Aorta (tissue), 5 donors: ENCODE results near the gene ELF2. TPM values are rescaled to one million over a fixed set of nuclear protein-coding genes. Genes with fewer than 3 reads are reported as not detected.

Source experiments
- ATAC-seq: fragments of 200-7000 bp; cut with Tn5 transposase; one replicate; pipeline ENCODE4 v1.9.1; 2022; ENCODE audit warnings: moderate library complexity; ENCODE audit not compliant: low FRiP score
- DNase-seq, 2 donors: peaks; one replicate each; pipeline ENCODE4 v3.0.0-alpha.2; 2020
- H3K27ac ChIP-seq, 2 donors: one replicate each; pipeline ENCODE4 v1.5.1; 2013; ENCODE audit warnings: low read length in 2 of 2, mild to moderate bottlenecking in 2 of 2, moderate library complexity in 2 of 2, control low read depth in 1 of 2, inconsistent platforms in 1 of 2, low read depth in 1 of 2
- H3K27me3 ChIP-seq, 2 donors: one replicate each; pipeline ENCODE4 v1.6.1; 2013; ENCODE audit warnings: control low read depth in 1 of 2, low read length in 1 of 2, mild to moderate bottlenecking in 1 of 2, moderate library complexity in 1 of 2; ENCODE audit not compliant: insufficient read depth in 2 of 2, control insufficient read depth in 1 of 2
- H3K36me3 ChIP-seq, 2 donors: one replicate each; pipeline ENCODE4 v1.6.1; 2013; ENCODE audit warnings: control low read depth in 1 of 2, low read length in 1 of 2, mild to moderate bottlenecking in 1 of 2; ENCODE audit not compliant: insufficient read depth in 2 of 2, control insufficient read depth in 1 of 2
- H3K4me1 ChIP-seq, 2 donors: one replicate each; pipeline ENCODE4 v1.6.1; 2013; ENCODE audit warnings: low read length in 2 of 2, control low read depth in 1 of 2, mild to moderate bottlenecking in 1 of 2, moderate library complexity in 1 of 2; ENCODE audit not compliant: insufficient read depth in 2 of 2, control insufficient read depth in 1 of 2
- H3K4me3 ChIP-seq, 2 donors: one replicate each; pipeline ENCODE4 v1.5.1; 2013; ENCODE audit warnings: low read length in 2 of 2, control low read depth in 1 of 2, mild to moderate bottlenecking in 1 of 2
- H3K9me3 ChIP-seq: one replicate; pipeline ENCODE4 v1.6.1; 2013; ENCODE audit warnings: mild to moderate bottlenecking, low read length; ENCODE audit not compliant: control insufficient read depth
- whole genome bisulfite sequencing, 2 donors: extraction: QIAGEN DNeasy Blood & Tissue Kit; methylation state at CpG; one replicate each; pipeline ENCODE4 v1.1.7; 2013; 5-methylcytosine and 5-hydroxymethylcytosine counted together
- intact Hi-C, 2 donors: fragments of 100-400 bp; cut with DNase I; formaldehyde crosslinking; loops; one replicate each; pipeline versions ENCODE4 v1.14.2 to v1.15.0; 2022
- polyA plus RNA-seq, 2 donors: library from polyadenylated mRNA; stranded (reverse); fragments of 200-250 nt; gene quantifications; one replicate each; pipeline ENCODE4 v1.2.3, GENCODE V29; 2013
- total RNA-seq, 2 donors: library from RNA; stranded (reverse); fragmentation: NEBNext Ultra II Directional; extraction: Animal tissue kit (Norgen Biotek cat#: 25700); gene quantifications; one replicate each; pipeline ENCODE4 v1.2.1, GENCODE V29; 2021
- donor health status: healthy with polysubstance abuse.
- donor health status: Bipolar disorder and iron deficiency.
- donor health status: DM: no; HTN: no; CAD: no.
- donor health status: DM: no; HTN: no; CAD: no.
- donor health status: DM: yes; HTN: yes; CAD: no.

ELF2 gene
- total and polyA plus RNA-seq, 4 donors = 12.3 to 102 (median 58.4) TPM

- 58 to 80% methylated on average over 3 of the region's 3 CpGs for WGBS, 2 donors
- Histone ChIP-seq H3K27me3 (peaks cover 0 to 1% of the 10 kb centered on the region in 2 donors), H3K36me3 (no peaks in the 10 kb centered on the region), H3K27ac (no peak overlapping the region), H3K9me3 (no peaks in the 10 kb centered on the region), H3K4me3 (no peak overlapping the region), H3K4me1 (no peaks in the 10 kb centered on the region)
- ATAC-seq (no peak), DNase-seq (no peak)
- intact Hi-C loops = no loop called here
Observed at GRCh38 chr4:139196462-139196861, 19.4 kb upstream of the ELF2 start.

- WGBS, 2 donors = 82 to 87% methylated on average over 2 of the region's 2 CpGs
- H3K9me3 ChIP-seq = no peaks in the 10 kb centered on the region
- DNase-seq = no peak
- H3K4me1 ChIP-seq = no peaks in the 10 kb centered on the region
- intact Hi-C loops = no loop called here
- no peak overlapping the region for H3K27ac ChIP-seq
- H3K36me3 ChIP-seq = no peaks in the 10 kb centered on the region
- no peak for ATAC-seq
- no peak overlapping the region for H3K4me3 ChIP-seq
- H3K27me3 ChIP-seq = peaks cover 0 to 1% of the 10 kb centered on the region in 2 donors
Observed at GRCh38 chr4:139191373-139191772, 14.4 kb upstream of the ELF2 start.

- WGBS, 2 donors = 93% methylated on average over 7 of the region's 7 CpGs
- no peak for DNase-seq
- Histone ChIP-seq H3K36me3 (no peaks in the 10 kb centered on the region), H3K27me3 (peaks cover 0 to 1% of the 10 kb centered on the region in 2 donors), H3K9me3 (no peaks in the 10 kb centered on the region), H3K27ac (no peak overlapping the region), H3K4me3 (no peak overlapping the region), H3K4me1 (no peaks in the 10 kb centered on the region)
- intact Hi-C loops = no loop called here
- no peak for ATAC-seq
Observed at GRCh38 chr4:139189972-139190371, 13.0 kb upstream of the ELF2 start.

- peaks cover 0 to 1% of the 10 kb centered on the region in 2 donors for H3K27me3 ChIP-seq
- H3K36me3 ChIP-seq = no peaks in the 10 kb centered on the region
- no peak overlapping the region for H3K4me3 ChIP-seq
- DNase-seq (no peak), ATAC-seq (no peak)
- no peaks in the 10 kb centered on the region for H3K4me1 ChIP-seq
- intact Hi-C loops = no loop called here
- H3K27ac ChIP-seq = no peak overlapping the region
- H3K9me3 ChIP-seq = no peaks in the 10 kb centered on the region
- WGBS, 2 donors = 95 to 100% methylated on average over 2 of the region's 2 CpGs
Observed at GRCh38 chr4:139189417-139189749, 12.4 kb upstream of the ELF2 start.

GRCh38 chr4:139188648-139189416 lies 11.8 kb upstream of the ELF2 start:
- WGBS, 2 donors = 87 to 93% methylated on average over 9 of the region's 9 CpGs
- Histone ChIP-seq H3K4me3 (no peak overlapping the region), H3K27ac (no peak overlapping the region), H3K4me1 (no peaks in the 10 kb centered on the region), H3K36me3 (no peaks in the 10 kb centered on the region), H3K9me3 (no peaks in the 10 kb centered on the region), H3K27me3 (peaks cover 0 to 1% of the 10 kb centered on the region in 2 donors)
- DNase-seq = no peak
- no peak for ATAC-seq
- intact Hi-C loops = no loop called here

- intact Hi-C loops = no loop called here
- H3K4me1 ChIP-seq = no peaks in the 10 kb centered on the region
Observed at GRCh38 chr4:139184129-139184528, 7.1 kb upstream of the ELF2 start.

GRCh38 chr4:139177869-139178619 lies 1.0 kb upstream of the ELF2 start:
- intact Hi-C loops = loop anchor here (2.0 to 5.0 kb wide), 4 partner anchors 46 to 123 kb away; partner anchors contain the start of gene NAA15 (in 1 of the 2)

More at GRCh38 chr4:139184129-139184528, 7.1 kb upstream of the ELF2 start:
- no peaks in the 10 kb centered on the region for H3K27me3 ChIP-seq
- no peaks in the 10 kb centered on the region for H3K36me3 ChIP-seq
- DNase-seq (no peak), ATAC-seq (no peak)
- H3K9me3 ChIP-seq = no peaks in the 10 kb centered on the region
- H3K27ac ChIP-seq = no peak overlapping the region
- no peak overlapping the region for H3K4me3 ChIP-seq

GRCh38 chr4:139176302-139177048 lies 543 bp downstream of the ELF2 start:
- intact Hi-C loops = loop anchor here (5.0 kb wide), 3 partner anchors 44 to 94 kb away; no protein-coding TSS in a partner anchor
- Histone ChIP-seq H3K4me3 (peak overlapping the region; percentile 89 to 94), H3K36me3 (no peaks in the 10 kb centered on the region), H3K27ac (peak overlapping the region; percentile 99 to 100), H3K4me1 (no peaks in the 10 kb centered on the region), H3K9me3 (no peaks in the 10 kb centered on the region), H3K27me3 (no peaks in the 10 kb centered on the region)
- WGBS, 2 donors = 1% methylated on average over 46 to 89 of the region's 89 CpGs
- peak; percentile 93 to 95 for DNase-seq
- ATAC-seq = peak; percentile 90

More at GRCh38 chr4:139177869-139178619, 1.0 kb upstream of the ELF2 start:
- WGBS, 2 donors = 0% methylated on average over 57 to 70 of the region's 70 CpGs
- Histone ChIP-seq H3K4me3 (peak overlapping the region; percentile 75 to 92), H3K9me3 (no peaks in the 10 kb centered on the region), H3K27me3 (no peaks in the 10 kb centered on the region), H3K4me1 (no peaks in the 10 kb centered on the region), H3K36me3 (no peaks in the 10 kb centered on the region), H3K27ac (peak overlapping the region; percentile 94 to 97)
- peak; percentile 98 to 99 for DNase-seq
- ATAC-seq = peak; percentile 94
